RCC 7860 (cell line): ENCODE data around the gene MAD2L1.

ENCODE experiments used
- DNase-seq: peaks from one replicate; pipeline ENCODE4 v3.0.0-alpha.2; 2015; ENCODE audit warnings: low spot score
- FAIRE-seq: peaks from 2 replicates; lab custom pipeline; 2012; peaks lifted over from hg19 to GRCh38; lab: Jason Lieb, UNC

MAD2L1 gene

DNA sequence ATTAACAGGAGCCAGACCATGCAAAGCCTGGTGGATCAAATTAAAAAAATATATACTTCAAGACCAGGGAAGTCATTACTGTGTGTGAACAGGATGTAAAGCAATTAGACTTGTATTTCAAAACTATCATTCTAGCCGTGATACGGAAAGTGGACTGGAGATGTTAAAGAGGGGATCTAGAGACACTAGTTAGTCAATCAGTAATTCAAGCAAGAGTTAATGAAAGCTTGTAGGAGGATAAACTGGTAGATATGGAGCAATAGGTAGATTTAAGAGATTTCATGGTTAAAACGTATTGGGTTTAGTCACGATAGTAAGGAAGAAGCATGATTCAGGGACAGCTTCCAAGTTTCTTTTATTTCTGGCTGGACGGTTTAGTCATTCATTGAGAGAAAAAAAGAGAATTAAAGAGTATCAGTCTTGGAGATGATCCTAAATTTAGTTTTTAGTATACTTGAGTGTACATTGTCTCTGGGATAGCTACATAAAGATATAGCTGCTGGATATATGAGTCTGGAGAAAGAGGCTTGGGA is 3.9 kb downstream of the MAD2L1 start:
- DNase-seq (no peak), FAIRE-seq (no peak)

GRCh38 chr4:120059036-120059435 is 7.6 kb downstream of the MAD2L1 start:
- DNase-seq (no peak), FAIRE-seq (no peak)

DNA sequence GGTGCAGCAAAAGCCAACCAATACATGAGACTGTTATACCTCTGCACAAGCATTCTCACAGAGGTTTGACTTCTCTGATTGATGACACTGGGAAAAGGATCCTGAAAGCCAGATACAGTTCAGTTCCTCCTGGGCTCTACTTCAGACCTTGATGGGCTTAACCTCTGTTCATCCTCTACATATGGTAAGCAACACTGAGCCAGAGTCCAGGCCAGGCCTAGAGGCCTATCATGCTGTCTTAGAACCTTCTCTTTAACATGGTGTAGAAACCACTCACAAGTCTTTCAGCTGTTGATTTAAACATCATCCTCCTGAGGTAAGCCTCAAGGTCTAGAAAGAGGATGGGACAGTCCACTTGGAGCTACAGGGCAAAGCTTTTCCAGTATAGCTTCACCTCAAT is 9.2 kb downstream of the MAD2L1 start:
- FAIRE-seq (no peak), DNase-seq (no peak)

DNA sequence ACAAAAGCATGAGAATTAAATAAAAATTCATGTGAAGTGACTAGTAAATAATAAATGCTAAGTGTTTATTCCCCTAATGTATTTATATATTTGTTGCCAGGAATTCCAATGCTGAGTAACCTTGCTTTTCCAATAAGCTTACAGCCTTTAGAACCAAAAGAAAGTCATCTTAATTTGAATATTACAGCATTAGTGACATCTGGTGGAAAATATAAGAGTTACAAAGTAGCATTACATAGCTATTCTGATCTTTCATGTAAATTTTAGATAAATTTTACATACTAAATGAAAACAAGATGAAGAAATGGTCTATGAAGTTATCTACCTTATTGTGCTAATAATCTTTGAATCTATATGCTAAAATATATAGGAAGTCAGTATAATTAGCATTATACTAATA is 10.4 kb downstream of the MAD2L1 start:
- FAIRE-seq: peak; percentile 10

DNA sequence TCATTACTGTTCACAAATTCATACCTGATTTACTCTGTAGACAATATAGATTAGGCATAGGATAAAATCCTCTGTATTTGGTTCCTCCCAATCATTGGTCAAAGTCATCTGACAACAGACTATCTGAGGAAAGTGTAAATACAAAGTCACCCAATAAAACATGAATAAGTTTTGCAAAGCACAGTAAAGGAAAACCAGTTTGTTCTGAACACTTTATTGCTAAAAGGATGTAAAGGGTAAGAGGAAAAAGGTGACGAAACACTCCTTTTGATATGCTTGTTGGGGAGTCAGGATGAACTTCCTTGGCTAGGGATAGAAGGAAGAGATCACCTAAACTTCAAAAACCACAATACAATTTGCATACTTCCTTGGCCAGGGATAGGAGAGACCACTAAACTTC is 10.9 kb downstream of the MAD2L1 start:
- DNase-seq (no peak), FAIRE-seq (no peak)

More for the DNA sequence above, 10.4 kb downstream of the MAD2L1 start:
- no peak for DNase-seq

GRCh38 chr4:120055162-120055561 is 11.5 kb downstream of the MAD2L1 start:
- FAIRE-seq (no peak), DNase-seq (no peak)

GRCh38 chr4:120053911-120054310 is 12.7 kb downstream of the MAD2L1 start:
- DNase-seq (no peak), FAIRE-seq (no peak)

- peak; percentile 14 for FAIRE-seq
- peak; percentile 74 for DNase-seq
These were observed 13.8 kb downstream of the MAD2L1 start for GRCh38 chr4:120052856-120053255.

DNA sequence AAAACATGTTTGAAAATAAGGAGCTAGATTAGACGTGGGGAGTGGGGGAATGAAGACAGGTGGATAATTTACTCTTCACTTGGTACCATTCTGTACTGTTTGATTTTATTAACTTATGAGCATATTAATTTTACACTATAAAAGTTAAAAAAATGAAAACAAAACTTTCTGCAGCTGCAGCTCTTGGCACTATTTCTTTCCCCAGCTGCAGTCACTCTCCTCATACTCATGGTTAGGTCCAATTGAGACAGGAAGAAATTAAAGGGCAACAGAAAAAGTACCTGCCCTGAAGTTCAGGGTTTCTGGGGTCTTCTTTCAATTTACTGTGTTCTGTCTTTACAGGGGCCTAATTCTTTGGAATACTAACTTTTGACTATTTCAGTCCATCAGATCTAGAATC is 15.4 kb downstream of the MAD2L1 start:
- DNase-seq: no peak
- no peak for FAIRE-seq

DNA sequence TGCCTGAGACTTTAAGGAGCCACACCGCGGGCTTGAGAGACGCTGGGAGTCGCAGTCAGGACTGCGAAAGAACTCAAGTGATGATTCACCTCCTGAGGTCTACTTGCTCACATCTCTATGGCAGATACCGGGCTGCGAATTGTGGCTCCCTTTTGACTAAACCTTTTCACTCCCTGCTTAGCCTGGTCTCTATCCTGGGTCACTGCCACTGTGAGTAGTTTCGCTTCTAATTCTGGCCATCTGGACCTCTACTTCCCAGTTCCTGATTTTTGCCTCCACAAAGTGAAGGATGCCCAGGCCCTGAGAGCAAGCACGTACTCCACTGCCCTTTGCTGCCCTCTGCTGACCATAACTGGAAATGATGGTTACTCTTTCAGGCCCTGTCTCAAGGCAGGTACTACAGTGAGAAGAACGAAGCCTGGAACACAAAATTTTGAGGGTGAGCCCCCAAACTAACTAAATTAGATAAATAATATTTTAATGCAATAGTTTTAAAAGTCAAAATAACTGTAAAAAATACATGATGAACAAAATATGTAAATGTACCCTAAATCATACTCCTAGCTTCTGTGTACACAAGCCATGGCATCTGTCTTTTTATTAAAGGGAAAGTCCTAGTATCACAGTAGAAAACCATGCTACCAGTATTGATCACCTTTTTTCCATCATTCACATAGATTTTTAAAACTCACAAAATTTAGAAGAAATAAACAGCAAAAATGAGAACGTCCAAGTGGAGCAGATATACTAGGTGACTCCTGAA is 16.7 kb downstream of the MAD2L1 start:
- FAIRE-seq: no peak
- peak; percentile 41 for DNase-seq

GRCh38 chr4:120043828-120044227 is 22.8 kb downstream of the MAD2L1 start:
- FAIRE-seq: no peak
- no peak for DNase-seq

DNA sequence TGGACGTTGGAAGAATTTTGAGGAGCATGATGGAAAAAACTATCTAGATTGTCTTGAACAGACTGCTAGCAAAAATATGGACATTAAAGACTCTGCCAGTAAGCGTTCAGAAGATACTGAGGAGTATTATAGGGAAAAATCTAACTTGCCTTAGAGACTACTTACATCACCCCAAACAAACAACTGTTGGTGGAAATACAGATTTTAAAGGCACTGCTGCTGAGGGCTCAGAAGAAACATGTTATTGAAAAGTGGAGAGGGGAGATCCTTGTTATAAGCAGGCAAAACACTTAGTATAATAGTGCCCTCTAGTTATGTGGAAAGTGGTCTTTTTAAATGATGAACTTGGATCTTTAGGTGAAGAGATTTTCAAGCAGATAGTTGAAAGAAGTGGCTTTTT is 29.2 kb downstream of the MAD2L1 start:
- FAIRE-seq (no peak), DNase-seq (no peak)

DNA sequence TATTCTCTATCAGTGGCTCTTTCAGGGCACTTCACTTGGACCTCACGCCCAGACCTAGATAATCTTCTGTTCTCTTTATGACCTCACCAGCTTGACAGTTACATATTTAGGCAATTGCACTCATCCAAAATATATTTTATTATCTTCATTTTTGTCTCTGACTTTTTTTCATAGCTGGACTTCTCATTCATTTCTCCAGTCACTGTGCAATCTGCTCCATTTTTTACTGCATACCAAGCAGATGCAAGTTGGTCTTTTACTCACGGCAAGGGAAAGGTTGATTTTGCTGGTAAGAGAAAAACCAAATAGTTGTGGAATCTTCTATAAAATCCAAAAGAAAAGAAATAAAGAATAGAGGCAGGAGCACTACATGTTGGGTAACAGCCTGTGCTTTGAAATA is 31.7 kb downstream of the MAD2L1 start:
- no peak for DNase-seq
- FAIRE-seq: no peak

- no peak for FAIRE-seq
These were observed 39.8 kb downstream of the MAD2L1 start for GRCh38 chr4:120026853-120027252.

GRCh38 chr4:120025516-120025915 is 41.1 kb downstream of the MAD2L1 start:
- no peak for DNase-seq
- FAIRE-seq: no peak

More at GRCh38 chr4:120026853-120027252, 39.8 kb downstream of the MAD2L1 start:
- no peak for DNase-seq

DNA sequence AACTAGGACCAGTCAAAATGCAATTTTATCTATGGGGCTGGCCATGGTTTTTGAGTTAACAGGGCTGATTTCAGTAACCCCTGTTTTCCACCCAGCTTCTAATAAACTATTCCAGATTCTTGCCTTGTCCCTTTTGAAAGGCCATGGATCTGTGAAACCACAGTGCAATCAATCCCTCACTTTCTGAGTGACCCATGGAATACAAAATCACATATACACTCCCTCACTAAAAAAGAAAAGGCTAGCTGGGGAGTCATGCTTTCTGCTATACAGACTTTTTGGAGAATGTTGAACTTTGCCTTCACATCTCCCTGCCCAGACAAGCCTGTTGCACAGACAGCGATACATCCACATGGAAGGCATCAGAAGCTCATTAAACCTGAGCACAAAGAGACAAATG is 47.9 kb downstream of the MAD2L1 start:
- no peak for DNase-seq
- no peak for FAIRE-seq

- DNase-seq: no peak
- no peak for FAIRE-seq
These were observed 48.5 kb downstream of the MAD2L1 start for GRCh38 chr4:120017939-120018692.

- DNase-seq (no peak), FAIRE-seq (no peak)
These were observed 54.9 kb downstream of the MAD2L1 start for GRCh38 chr4:120011725-120012124.

GRCh38 chr4:120010646-120011045 is 56.0 kb downstream of the MAD2L1 start:
- no peak for DNase-seq
- FAIRE-seq: no peak

- FAIRE-seq (no peak), DNase-seq (no peak)
These were observed 56.9 kb downstream of the MAD2L1 start for GRCh38 chr4:120009731-120010130.

- DNase-seq (no peak), FAIRE-seq (no peak)
These were observed 57.7 kb downstream of the MAD2L1 start for GRCh38 chr4:120008957-120009356.

DNA sequence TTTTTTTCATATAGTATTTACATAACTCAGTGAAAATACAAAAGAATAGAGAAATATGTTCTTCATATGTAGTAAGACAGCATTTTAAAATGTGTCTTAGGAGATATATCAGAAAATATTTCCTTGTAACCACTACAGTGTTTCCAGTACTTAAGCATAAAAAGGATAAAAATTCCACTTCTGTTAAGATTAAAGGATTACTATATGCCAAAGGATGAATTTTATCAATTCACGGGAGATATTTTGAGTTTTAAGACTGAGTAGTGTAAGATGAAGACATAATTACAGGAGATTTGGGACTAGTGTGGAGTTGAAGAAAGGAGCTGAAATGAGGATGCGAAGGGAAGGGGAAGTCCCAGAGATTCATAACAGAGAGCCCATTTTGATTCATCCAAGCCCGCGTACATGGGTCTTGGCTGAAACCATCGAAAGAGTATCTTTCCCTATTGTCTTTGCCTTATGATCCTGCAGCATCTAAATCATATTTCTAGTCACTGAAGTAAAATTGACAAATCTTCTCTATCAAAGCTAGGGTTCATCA is 58.7 kb downstream of the MAD2L1 start:
- no peak for FAIRE-seq
- no peak for DNase-seq
